Measurements from ENCODE around the gene FAM193B. TPM values are rescaled to one million over a fixed set of nuclear protein-coding genes. Genes with fewer than 3 reads are reported as not detected.

FAM193B gene
- total and polyA plus RNA-seq, 9 of the 15 experiments (the other 6 are each of a cell fraction or from before 2014, with no cell fraction given): 4.4 to 76.4 (median 37.3) TPM

- TF ChIP-seq ATF3 (IDR thresholded peaks at IDR 0.05) (no peak), ATF3 (CRISPR knock-in tag; conservative IDR thresholded peaks at IDR 0.05) (no peak), NR2C2 (CRISPR knock-in tag; IDR thresholded peaks at IDR 0.05) (no peak), NR2C2 (tag; IDR thresholded peaks at IDR 0.05) (peak; percentile 55; the same call in 1 of the 2 replicates), VEZF1 (CRISPR knock-in tag; IDR thresholded peaks at IDR 0.05) (peak; percentile 71), CUX1 (CRISPR knock-in tag; IDR thresholded peaks at IDR 0.05) (no peak), GABPA (tag; conservative IDR thresholded peaks at IDR 0.05; ENCODE audit: low read depth) (peak; percentile 58; the same call in 1 of the 2 replicates), MXI1 (IDR thresholded peaks at IDR 0.05; ENCODE audit: low read depth, low read length) (no peak; the same call in none of the 2 replicates), SMARCC2 (IDR thresholded peaks at IDR 0.05; ENCODE audit: low read depth) (no peak), ESRRA (IDR thresholded peaks at IDR 0.05; ENCODE audit: borderline replicate concordance, low read depth) (peak; percentile 47; the same call in 1 of the 2 replicates)
Observed at GRCh38 chr5:177592010-177592834, 37.9 kb upstream of the FAM193B start, which contains the start of gene TMED9 (continued).

All from K562 (cell line).